Measurements from ENCODE around the gene FUZ. TPM values are rescaled to one million over a fixed set of nuclear protein-coding genes. Genes with fewer than 3 reads are reported as not detected.
A peak's percentile ranks its signal among the peaks of the same experiment; 100 is the strongest.

Gene FUZ
- total and polyA plus RNA-seq, 4 donors, result 18.4 to 36.8 (median 30.2) TPM

DNA sequence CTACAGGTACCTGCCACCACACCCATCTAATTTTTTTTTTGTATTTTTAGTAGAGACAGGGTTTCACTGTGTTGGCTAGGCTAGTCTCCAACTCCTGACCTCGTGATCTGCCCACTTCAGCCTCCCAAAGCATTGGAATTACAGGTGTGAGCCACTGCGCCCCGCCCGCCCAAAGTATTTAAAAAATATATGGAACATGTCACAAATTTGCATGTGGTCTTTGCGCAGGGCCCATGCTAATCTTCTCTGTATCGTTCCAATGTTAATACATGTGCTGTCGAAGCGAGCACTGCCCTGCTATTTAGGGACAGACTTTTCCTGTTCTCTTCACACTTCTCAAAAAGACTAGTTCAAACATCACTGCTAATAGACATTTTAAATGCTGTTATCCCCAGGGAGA lies 48.8 kb downstream of the FUZ start:
- Histone ChIP-seq H3K9me3 (ENCODE audit: control insufficient read depth in 4 of 4, insufficient read depth in 3 of 4, low read length in 3 of 4) (no peaks in the 10 kb centered on the region), H3K36me3 (ENCODE audit: control insufficient read depth in 4 of 4, insufficient read depth in 4 of 4, low read length in 4 of 4) (no peaks in the 10 kb centered on the region), H3K9ac (ENCODE audit: insufficient read depth in 1 of 2, low read length in 2 of 2) (no peak overlapping the region), H3K27me3 (ENCODE audit: control insufficient read depth in 3 of 3, insufficient read depth in 3 of 3, low read length in 2 of 3) (no peaks in the 10 kb centered on the region), H3K4me1 (ENCODE audit: control insufficient read depth in 5 of 5, insufficient read depth in 5 of 5, low read length in 5 of 5) (peaks cover 0 to 29% (median 5%) of the 10 kb centered on the region in 5 donors), H3K4me3 (no peak overlapping the region), H3K27ac (ENCODE audit: low read depth in 1 of 2, low read length in 1 of 2) (no peak overlapping the region)
- ATAC-seq (ENCODE audit: insufficient read depth, low FRiP score) (no peak), DNase-seq (no peak)
- WGBS, 2 donors, result 77 to 89% methylated on average over 8 of the region's 8 CpGs
- TF ChIP-seq CTCF (IDR thresholded peaks at IDR 0.05; ENCODE audit: control extremely low read depth, extremely low read depth), result no peak

DNA sequence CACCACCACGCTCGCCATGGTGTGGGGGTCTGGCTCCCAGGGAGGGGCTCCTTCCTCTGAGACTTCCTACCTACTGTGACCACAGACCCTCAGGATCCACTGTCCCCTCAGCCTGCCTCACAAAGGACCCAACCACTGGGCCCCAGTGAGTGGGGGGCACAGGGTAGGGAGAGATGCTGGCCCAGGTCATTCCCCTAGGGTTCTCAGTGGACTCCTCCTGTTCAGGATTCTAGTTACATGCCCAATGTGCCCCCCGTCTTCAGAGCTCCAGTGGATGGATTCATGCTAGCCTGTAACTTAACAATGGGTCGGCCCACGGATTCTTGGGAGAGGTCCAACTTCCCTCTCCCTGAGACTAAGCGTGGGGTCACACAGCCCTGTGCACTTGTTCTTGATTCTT lies 49.9 kb downstream of the FUZ start, which contains the start of gene TSKS:
TSS of gene TSKS (minus strand) at position 77 of the 400 bp plus-strand sequence. CDS start at position 18, 59 bp downstream.
- WGBS, 2 donors, result 75 to 79% methylated on average over 6 of the region's 6 CpGs
- Histone ChIP-seq H3K27ac (ENCODE audit: low read depth in 1 of 2, low read length in 1 of 2) (no peak within 1 kb of the TSS), H3K4me3 (no peak within 1 kb of the TSS), H3K9me3 (ENCODE audit: control insufficient read depth in 4 of 4, insufficient read depth in 3 of 4, low read length in 3 of 4) (no peaks in the 10 kb centered on the region), H3K36me3 (ENCODE audit: control insufficient read depth in 4 of 4, insufficient read depth in 4 of 4, low read length in 4 of 4) (no peaks in the 10 kb centered on the region), H3K4me1 (ENCODE audit: control insufficient read depth in 5 of 5, insufficient read depth in 5 of 5, low read length in 5 of 5) (peaks cover 0 to 23% (median 5%) of the 10 kb centered on the region in 5 donors), H3K9ac (ENCODE audit: insufficient read depth in 1 of 2, low read length in 2 of 2) (no peak within 1 kb of the TSS), H3K27me3 (ENCODE audit: control insufficient read depth in 3 of 3, insufficient read depth in 3 of 3, low read length in 2 of 3) (no peaks in the 10 kb centered on the region)
- DNase-seq, result no peak
- no peak for ATAC-seq (ENCODE audit: insufficient read depth, low FRiP score)
- no peak for TF ChIP-seq CTCF (IDR thresholded peaks at IDR 0.05; ENCODE audit: control extremely low read depth, extremely low read depth)

GRCh38 chr19:49761625-49762311 lies 51.3 kb downstream of the FUZ start:
- Histone ChIP-seq H3K4me1 (ENCODE audit: control insufficient read depth in 5 of 5, insufficient read depth in 5 of 5, low read length in 5 of 5) (peaks cover 0 to 15% (median 0%) of the 10 kb centered on the region in 5 donors), H3K9me3 (ENCODE audit: control insufficient read depth in 4 of 4, insufficient read depth in 3 of 4, low read length in 3 of 4) (no peaks in the 10 kb centered on the region), H3K27me3 (ENCODE audit: control insufficient read depth in 3 of 3, insufficient read depth in 3 of 3, low read length in 2 of 3) (no peaks in the 10 kb centered on the region), H3K36me3 (ENCODE audit: control insufficient read depth in 4 of 4, insufficient read depth in 4 of 4, low read length in 4 of 4) (no peaks in the 10 kb centered on the region), H3K9ac (ENCODE audit: insufficient read depth in 1 of 2, low read length in 2 of 2) (peak overlapping the region in 1 of 2 donors; percentile 27), H3K4me3 (no peak overlapping the region), H3K27ac (ENCODE audit: low read depth in 1 of 2, low read length in 1 of 2) (peak overlapping the region in 1 of 2 donors; percentile 44)
- DNase-seq (peak; percentile 50 to 78 (median 61)), ATAC-seq (ENCODE audit: insufficient read depth, low FRiP score) (no peak)
- TF ChIP-seq CTCF (IDR thresholded peaks at IDR 0.05; ENCODE audit: control extremely low read depth, extremely low read depth), result no peak
- WGBS, 2 donors, result 60 to 62% methylated on average over 16 of the region's 16 CpGs
